Measurements from ENCODE around the gene SPAG9. TPM values are rescaled to one million over a fixed set of nuclear protein-coding genes. Genes with fewer than 3 reads are reported as not detected.
A peak's percentile ranks its signal among the peaks of the same experiment; 100 is the strongest.

The SPAG9 gene
- total RNA-seq, 1 experiment from 2014 or later: 78.5 TPM

DNA sequence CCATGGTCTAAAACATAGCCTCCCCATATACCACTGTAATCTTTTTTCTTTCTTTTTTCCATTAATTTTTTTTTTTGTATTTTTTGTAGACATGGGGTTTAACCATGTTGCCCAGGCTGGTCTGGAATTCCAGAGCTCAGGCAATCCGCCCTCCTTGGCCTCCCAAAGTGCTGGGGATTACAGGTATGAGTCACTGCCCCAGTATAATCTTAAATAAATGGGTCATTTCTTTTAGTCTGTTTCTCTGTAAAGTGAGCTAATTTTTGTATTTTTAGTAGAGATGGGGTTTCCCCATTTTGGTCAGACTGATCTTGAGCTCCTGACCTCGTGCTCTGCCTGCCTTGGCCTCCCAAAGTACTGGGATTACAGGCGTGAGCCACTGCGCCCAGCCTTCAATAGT, 27.0 kb upstream of the SPAG9 start:
- ChIA-PET CTCF (interaction anchor here (0.5 to 1.5 kb wide), 7 partner anchors 12 to 603 kb away, joined by 3 to 5 read pairs (median 4); partner anchors contain the start of gene SPAG9), POLR2A (interaction anchor here (0.7 to 1.7 kb wide), 2 partner anchors 25 to 295 kb away, joined by 3 read pairs; no protein-coding TSS in a partner anchor)
- H3K4me1 Mint-ChIP-seq (ENCODE audit: insufficient read depth, unreplicated experiment): no peaks in the 10 kb centered on the region
- no peak for DNase-seq (ENCODE audit: unreplicated experiment)
- H3K36me3 Mint-ChIP-seq (ENCODE audit: insufficient read depth, unreplicated experiment): no peaks in the 10 kb centered on the region
- no peaks in the 10 kb centered on the region for H3K27me3 Mint-ChIP-seq (ENCODE audit: insufficient read depth, unreplicated experiment)
- BruUV-seq (replicated peaks): no TSS peak
- H3K9me3 Mint-ChIP-seq (ENCODE audit: unreplicated experiment): no peaks in the 10 kb centered on the region
- TF ChIP-seq CTCF (IDR thresholded peaks at IDR 0.05; ENCODE audit: unreplicated experiment): no peak
- H3K4me3 Mint-ChIP-seq (ENCODE audit: unreplicated experiment): no peak overlapping the region
- intact Hi-C loops (cut with micrococcal nuclease): no loop called here
- no peak overlapping the region for H3K27ac Mint-ChIP-seq (ENCODE audit: low read depth, unreplicated experiment)

DNA sequence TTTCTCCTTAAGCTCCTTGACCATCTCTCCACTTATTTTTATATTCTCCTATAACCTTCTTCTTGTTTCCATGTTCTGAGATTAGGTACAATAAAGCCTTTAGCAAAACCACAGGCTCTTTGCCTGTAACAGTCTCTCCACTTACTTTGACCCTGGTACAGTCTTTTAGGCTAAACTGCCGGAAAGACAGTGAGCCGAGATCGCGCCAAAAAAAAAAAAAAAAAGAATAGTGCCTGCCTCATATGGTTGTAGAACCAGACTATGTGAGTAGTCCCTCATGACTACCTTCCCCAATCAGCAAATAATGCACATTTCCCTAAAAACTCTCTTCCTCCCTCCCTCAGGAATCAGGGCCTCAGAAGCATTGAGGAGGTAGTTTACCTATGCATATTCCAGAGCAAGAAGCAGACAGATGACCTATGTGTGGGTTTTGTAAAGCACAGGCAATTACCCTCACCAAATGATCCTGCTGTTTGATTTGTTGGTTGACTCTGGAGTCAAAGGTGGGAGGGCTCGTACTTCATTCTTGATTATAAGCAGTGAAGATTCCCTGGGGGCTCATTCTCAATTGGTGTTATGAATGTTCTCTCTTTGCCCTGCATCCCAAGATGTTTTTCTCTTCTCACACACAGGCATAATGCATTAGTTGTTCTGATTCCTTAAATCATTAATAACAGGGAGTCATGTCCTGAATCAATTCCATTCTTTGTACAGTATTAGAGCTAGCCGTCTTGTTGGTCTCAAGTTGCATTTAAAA, 23.8 kb upstream of the SPAG9 start:
- ChIA-PET POLR2A (no interaction called here), CTCF (interaction anchor here (0.7 to 2.8 kb wide), 2 partner anchors 9 to 779 kb away, joined by 3 to 12 read pairs; partner anchors contain the start of gene NME1)
- Mint-ChIP-seq H3K27me3 (ENCODE audit: insufficient read depth, unreplicated experiment) (no peaks in the 10 kb centered on the region), H3K4me3 (ENCODE audit: unreplicated experiment) (no peak overlapping the region), H3K36me3 (ENCODE audit: insufficient read depth, unreplicated experiment) (no peaks in the 10 kb centered on the region), H3K27ac (ENCODE audit: low read depth, unreplicated experiment) (peak overlapping the region; percentile 24), H3K9me3 (ENCODE audit: unreplicated experiment) (no peaks in the 10 kb centered on the region), H3K4me1 (ENCODE audit: insufficient read depth, unreplicated experiment) (no peaks in the 10 kb centered on the region)
- intact Hi-C loops (cut with micrococcal nuclease): no loop called here
- DNase-seq (ENCODE audit: unreplicated experiment): no peak
- TF ChIP-seq CTCF (IDR thresholded peaks at IDR 0.05; ENCODE audit: unreplicated experiment): no peak
- BruUV-seq (replicated peaks): no TSS peak

DNA sequence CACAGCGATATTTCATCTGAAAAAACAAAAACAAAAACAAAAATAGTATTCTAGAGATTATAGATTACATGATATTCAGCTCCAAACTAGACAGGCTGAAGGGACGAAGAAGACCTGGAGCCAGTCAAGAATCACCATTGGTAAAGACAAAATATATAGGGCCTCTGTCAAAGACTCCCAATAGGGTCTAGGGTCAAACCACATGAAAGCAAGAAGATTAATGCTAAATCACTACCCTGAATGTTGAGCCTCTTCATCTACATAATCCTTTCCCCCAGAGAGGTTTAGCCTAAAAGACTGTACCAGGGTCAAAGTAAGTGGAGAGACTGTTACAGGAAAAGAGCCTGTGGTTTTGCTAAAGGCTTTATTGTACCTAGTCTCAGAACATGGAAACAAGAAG, 21.9 kb upstream of the SPAG9 start:
- H3K4me1 Mint-ChIP-seq (ENCODE audit: insufficient read depth, unreplicated experiment): no peaks in the 10 kb centered on the region
- POLR2A ChIA-PET: interaction anchor here (1.3 kb wide), 1 partner anchor 10 kb away, joined by 6 read pairs; the partner anchor contains the start of gene NME1
- CTCF ChIA-PET: interaction anchor here (0.5 to 2.8 kb wide), 3 partner anchors 11 to 141 kb away, joined by 3 to 12 read pairs (median 3); partner anchors contain the start of gene NME1
- intact Hi-C loops (cut with micrococcal nuclease): no loop called here
- H3K27ac Mint-ChIP-seq (ENCODE audit: low read depth, unreplicated experiment): no peak overlapping the region
- H3K9me3 Mint-ChIP-seq (ENCODE audit: unreplicated experiment): no peaks in the 10 kb centered on the region
- TF ChIP-seq CTCF (IDR thresholded peaks at IDR 0.05; ENCODE audit: unreplicated experiment): no peak
- no peaks in the 10 kb centered on the region for H3K27me3 Mint-ChIP-seq (ENCODE audit: insufficient read depth, unreplicated experiment)
- H3K4me3 Mint-ChIP-seq (ENCODE audit: unreplicated experiment): no peak overlapping the region
- H3K36me3 Mint-ChIP-seq (ENCODE audit: insufficient read depth, unreplicated experiment): no peaks in the 10 kb centered on the region
- no TSS peak for BruUV-seq (replicated peaks)
- no peak for DNase-seq (ENCODE audit: unreplicated experiment)

DNA sequence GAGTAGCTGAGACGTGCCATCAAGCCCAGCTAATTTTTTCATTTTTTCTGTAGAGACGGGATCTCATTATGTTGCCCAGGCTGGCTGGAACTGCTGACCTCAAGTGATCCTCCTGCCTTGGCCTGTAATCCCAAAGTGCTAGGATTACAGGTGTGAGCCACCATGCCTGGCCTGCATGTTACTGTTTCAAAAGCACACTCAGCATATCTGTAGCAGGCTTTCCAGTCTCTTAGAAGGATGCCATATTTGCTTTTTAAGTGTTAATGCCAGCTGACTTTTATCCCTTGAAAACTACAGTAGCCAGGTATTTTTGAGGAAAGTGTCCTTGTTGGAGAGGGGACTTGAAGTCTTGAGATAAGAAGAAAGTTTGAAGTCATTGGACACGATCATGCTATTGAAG, 15.3 kb upstream of the SPAG9 start:
- no TSS peak for BruUV-seq (replicated peaks)
- intact Hi-C loops (cut with micrococcal nuclease): no loop called here
- DNase-seq (ENCODE audit: unreplicated experiment): no peak
- no peaks in the 10 kb centered on the region for H3K9me3 Mint-ChIP-seq (ENCODE audit: unreplicated experiment)
- no peak for TF ChIP-seq CTCF (IDR thresholded peaks at IDR 0.05; ENCODE audit: unreplicated experiment)
- no peaks in the 10 kb centered on the region for H3K4me1 Mint-ChIP-seq (ENCODE audit: insufficient read depth, unreplicated experiment)
- no peak overlapping the region for H3K27ac Mint-ChIP-seq (ENCODE audit: low read depth, unreplicated experiment)
- H3K4me3 Mint-ChIP-seq (ENCODE audit: unreplicated experiment): no peak overlapping the region
- no peaks in the 10 kb centered on the region for H3K27me3 Mint-ChIP-seq (ENCODE audit: insufficient read depth, unreplicated experiment)
- ChIA-PET CTCF (interaction anchor here (0.5 to 1.7 kb wide), 5 partner anchors 12 to 135 kb away, joined by 3 to 6 read pairs (median 5); partner anchors contain the start of gene NME1), POLR2A (interaction anchor here (1.3 to 3.8 kb wide), 2 partner anchors 13 to 15 kb away, joined by 3 to 13 read pairs; partner anchors contain the start of gene SPAG9)
- no peaks in the 10 kb centered on the region for H3K36me3 Mint-ChIP-seq (ENCODE audit: insufficient read depth, unreplicated experiment)
